Dendritic cell treated with granulocyte-macrophage colony-stimulating factor and Interleukin-4, amounts not matched to agents 40 ng/mL and 50 ng/mL, for 4 days (primary cell): ENCODE data around the gene ATG4B.
A peak's percentile ranks its signal among the peaks of the same experiment; 100 is the strongest.

Source experiments
- H3K27ac Mint-ChIP-seq: one replicate; pipeline ENCODE4 v1.8.0; 2022; ENCODE audit warnings: mild to moderate bottlenecking, mixed read lengths
- H3K27me3 Mint-ChIP-seq: one replicate; pipeline ENCODE4 v1.8.0; 2022; ENCODE audit warnings: mild to moderate bottlenecking, mixed read lengths
- H3K36me3 Mint-ChIP-seq: one replicate; pipeline ENCODE4 v1.8.0; 2022; ENCODE audit warnings: low read depth, mixed read lengths
- H3K4me1 Mint-ChIP-seq: one replicate; pipeline ENCODE4 v1.8.0; 2022; ENCODE audit warnings: low read depth, mixed read lengths
- H3K4me3 Mint-ChIP-seq: one replicate; pipeline ENCODE4 v1.8.0; 2022; ENCODE audit warnings: mild to moderate bottlenecking, moderate library complexity, mixed read lengths
- H3K9me3 Mint-ChIP-seq: one replicate; pipeline ENCODE4 v1.8.0; 2022; ENCODE audit warnings: mixed read lengths
- intact Hi-C: fragments of 100-400 bp; cut with micrococcal nuclease; formaldehyde crosslinking; loops from one replicate; pipeline ENCODE4 v1.15.0; 2022

The ATG4B gene

DNA sequence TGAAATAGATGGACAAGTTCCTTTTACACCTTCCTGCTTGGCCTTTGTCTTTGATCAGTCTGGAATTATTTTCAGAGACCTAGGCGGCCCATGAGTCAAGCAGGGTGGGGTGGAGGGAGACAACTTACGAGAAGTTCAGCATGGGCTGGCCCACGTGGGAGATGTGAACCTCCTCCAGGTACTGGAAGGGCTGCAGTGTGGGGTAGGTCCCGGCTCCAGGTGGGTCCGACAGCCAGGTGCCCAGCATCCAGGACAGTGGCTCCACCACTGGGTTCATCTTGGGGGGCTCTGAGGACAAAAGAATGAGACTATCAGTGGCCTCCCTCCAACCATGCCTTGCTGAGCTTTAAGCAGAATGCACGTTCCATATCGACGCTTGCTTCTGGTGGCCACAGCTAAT lies 31.3 kb upstream of the ATG4B start:
- no peak overlapping the region for H3K4me3 Mint-ChIP-seq
- intact Hi-C loops: no loop called here
- H3K36me3 Mint-ChIP-seq: peaks cover 45% of the 10 kb centered on the region

DNA sequence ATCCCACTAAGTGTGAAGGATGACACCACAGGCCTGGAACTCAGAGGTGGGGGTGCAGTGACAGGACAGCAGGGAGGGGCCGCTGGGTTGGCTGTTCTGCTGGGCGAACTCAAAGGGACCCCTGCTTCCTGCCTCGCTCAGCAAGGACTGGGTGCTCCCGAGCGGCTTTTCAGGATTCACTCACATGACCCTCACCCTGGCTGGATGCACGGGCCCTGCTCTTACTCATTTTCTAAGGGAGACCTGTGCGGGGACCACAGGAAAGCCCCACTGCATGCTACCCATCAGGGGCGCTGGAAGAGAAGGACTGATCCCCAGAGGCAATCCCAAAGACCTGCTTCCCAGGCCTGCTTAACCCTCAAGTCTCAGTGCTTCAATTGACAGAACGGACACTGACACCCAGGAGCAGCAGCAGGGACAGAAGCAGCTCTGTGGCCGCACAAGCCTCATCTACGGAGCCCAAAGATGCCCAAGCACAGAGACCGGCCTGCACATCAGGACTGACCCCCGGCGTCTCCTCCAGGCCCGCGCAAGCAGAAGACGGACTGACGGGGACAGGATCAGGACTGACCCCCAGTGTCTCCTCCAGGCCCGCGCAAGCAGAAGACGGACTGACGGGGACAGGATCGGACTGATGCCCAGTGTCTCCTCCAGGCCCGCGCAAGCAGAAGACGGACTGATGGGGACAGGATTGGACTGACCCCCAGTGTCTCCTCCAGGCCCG lies 30.2 kb upstream of the ATG4B start:
- Mint-ChIP-seq H3K27me3 (peaks cover 5% of the 10 kb centered on the region), H3K36me3 (peaks cover 52% of the 10 kb centered on the region), H3K4me1 (peaks cover 17% of the 10 kb centered on the region), H3K4me3 (no peak overlapping the region), H3K9me3 (no peaks in the 10 kb centered on the region), H3K27ac (no peak overlapping the region)
- intact Hi-C loops: no loop called here

More for the DNA sequence above, 31.3 kb upstream of the ATG4B start:
- H3K4me1 Mint-ChIP-seq: peaks cover 17% of the 10 kb centered on the region
- no peak overlapping the region for H3K27ac Mint-ChIP-seq
- no peaks in the 10 kb centered on the region for H3K9me3 Mint-ChIP-seq
- peaks cover 5% of the 10 kb centered on the region for H3K27me3 Mint-ChIP-seq

GRCh38 chr2:241608881-241609280 lies 28.6 kb upstream of the ATG4B start:
- H3K9me3 Mint-ChIP-seq: no peaks in the 10 kb centered on the region
- peak overlapping the region; percentile 2 for H3K4me3 Mint-ChIP-seq
- peaks cover 5% of the 10 kb centered on the region for H3K27me3 Mint-ChIP-seq
- intact Hi-C loops: no loop called here
- peaks cover 17% of the 10 kb centered on the region for H3K4me1 Mint-ChIP-seq
- no peak overlapping the region for H3K27ac Mint-ChIP-seq
- peaks cover 62% of the 10 kb centered on the region for H3K36me3 Mint-ChIP-seq

DNA sequence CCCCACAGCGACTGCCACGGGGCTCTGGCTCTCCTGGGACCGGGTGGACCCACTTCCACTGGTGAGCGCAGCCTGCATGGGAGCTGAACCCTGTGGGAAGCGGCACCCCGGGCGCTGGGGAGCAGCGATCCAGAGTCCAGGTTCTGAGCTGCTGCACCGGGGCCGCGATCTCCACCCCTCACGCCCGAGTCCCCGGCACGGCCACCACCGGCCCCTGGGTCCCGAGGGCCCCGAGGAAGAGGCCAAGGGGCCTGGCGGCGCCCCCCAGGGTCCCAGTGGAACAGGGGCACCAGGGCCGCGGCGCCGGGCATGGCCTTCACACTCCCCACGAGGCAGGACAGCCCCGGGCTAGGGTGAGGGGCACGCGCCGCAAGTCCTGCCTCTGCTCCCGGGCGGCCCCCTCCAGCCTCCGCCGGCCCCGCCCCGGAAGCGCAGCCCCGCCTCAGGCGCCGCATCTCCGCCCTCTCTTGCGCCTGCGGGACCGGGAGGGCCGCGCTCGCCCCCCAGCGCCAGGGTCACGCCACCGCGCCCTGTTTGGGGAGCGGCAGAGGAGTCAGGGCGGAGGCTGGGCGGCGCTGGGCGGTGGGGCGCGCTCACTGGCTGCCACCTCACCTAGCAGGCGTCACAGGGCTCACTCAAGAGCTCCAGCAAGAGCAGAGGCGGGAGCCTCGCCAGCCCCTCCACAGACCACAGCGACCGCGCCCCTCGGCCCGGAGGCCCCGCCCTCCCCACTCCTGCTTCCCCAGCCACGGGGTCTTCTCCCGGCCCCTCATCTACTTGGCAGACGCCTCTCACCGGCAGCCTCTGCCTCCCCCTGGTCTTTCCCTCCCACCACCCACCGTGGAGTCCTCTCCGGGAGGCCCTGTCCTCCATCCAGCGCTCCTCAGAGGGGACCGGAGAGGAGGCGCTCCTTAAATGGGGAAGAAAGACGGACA lies 27.4 kb upstream of the ATG4B start:
- Mint-ChIP-seq H3K36me3 (peaks cover 59% of the 10 kb centered on the region), H3K4me1 (peaks cover 17% of the 10 kb centered on the region), H3K27ac (peak overlapping the region; percentile 52), H3K9me3 (no peaks in the 10 kb centered on the region), H3K4me3 (peak overlapping the region; percentile 64), H3K27me3 (peaks cover 5% of the 10 kb centered on the region)
- intact Hi-C loops: loop anchor here (10.0 kb wide), 1 partner anchor 1045 kb away; the partner anchor contains the start of genes DUSP28 and RNPEPL1

DNA sequence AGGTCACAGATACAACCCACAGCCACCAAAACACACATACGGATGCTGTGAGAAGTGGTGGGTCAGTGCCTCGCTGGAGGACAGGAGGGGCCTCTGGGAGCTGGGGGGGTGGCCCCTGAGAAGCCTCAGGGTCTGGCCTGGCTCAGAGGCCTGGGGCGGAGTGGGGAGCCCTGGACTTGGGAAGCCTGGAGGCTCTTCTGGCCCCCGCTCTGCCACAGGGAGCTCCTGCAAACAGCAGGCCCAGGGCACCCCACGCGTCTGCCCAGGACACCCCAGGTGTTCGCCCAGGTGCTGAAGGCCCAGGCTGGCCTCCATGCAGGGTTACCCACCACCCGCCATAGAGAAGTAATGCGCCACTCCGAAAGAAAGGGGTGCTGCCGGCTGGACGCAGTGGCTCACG lies 26.4 kb upstream of the ATG4B start:
- intact Hi-C loops: loop anchor here (10.0 kb wide), 1 partner anchor 1046 kb away; the partner anchor contains the start of genes DUSP28 and RNPEPL1
- H3K4me3 Mint-ChIP-seq: no peak overlapping the region
- peaks cover 17% of the 10 kb centered on the region for H3K4me1 Mint-ChIP-seq
- peaks cover 5% of the 10 kb centered on the region for H3K27me3 Mint-ChIP-seq
- H3K27ac Mint-ChIP-seq: peak overlapping the region; percentile 52
- no peaks in the 10 kb centered on the region for H3K9me3 Mint-ChIP-seq
- H3K36me3 Mint-ChIP-seq: peaks cover 57% of the 10 kb centered on the region

- H3K4me3 Mint-ChIP-seq: no peak overlapping the region
- H3K36me3 Mint-ChIP-seq: peaks cover 48% of the 10 kb centered on the region
- peaks cover 20% of the 10 kb centered on the region for H3K4me1 Mint-ChIP-seq
- H3K27ac Mint-ChIP-seq: no peak overlapping the region
- peaks cover 5% of the 10 kb centered on the region for H3K27me3 Mint-ChIP-seq
- H3K9me3 Mint-ChIP-seq: no peaks in the 10 kb centered on the region
- intact Hi-C loops: loop anchor here (10.0 kb wide), 1 partner anchor 1048 kb away; the partner anchor contains the start of genes DUSP28 and RNPEPL1
These were observed 25.1 kb upstream of the ATG4B start for GRCh38 chr2:241612156-241613016.

DNA sequence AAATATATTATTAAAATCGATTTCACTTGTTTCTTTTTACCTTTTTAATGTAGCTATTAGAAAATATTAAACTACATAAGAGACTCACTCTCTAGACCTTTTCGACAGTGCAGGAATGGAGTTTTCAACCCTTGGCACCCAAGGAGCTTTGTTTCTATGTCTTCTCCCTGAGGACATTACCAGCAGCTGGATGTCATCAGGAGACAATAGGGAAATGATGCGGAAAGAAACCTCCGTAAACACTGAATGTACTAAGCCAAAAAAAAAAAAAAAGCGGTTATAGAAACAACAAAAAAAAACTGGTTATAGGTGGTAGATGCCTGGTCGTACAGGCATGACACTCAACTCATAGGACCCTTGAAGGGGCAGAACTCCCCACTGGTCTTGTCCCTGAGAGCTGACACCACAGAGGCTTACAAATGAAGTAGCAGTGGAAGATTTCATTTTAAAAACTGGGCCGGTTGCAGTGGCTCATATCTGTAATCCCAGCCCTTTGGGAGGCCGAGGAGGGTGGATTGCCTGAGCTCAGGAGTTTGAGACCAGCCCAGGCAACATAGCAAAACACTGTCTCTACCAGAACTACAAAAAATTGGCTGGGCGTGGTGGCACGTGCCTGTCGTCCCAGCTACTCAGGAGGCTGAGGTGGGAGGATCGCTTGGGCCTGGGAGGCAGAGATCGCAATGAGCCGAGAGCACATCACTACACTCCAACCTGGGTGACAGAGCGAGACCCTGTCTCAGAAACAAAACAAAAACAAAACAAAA lies 24.3 kb upstream of the ATG4B start:
- peaks cover 40% of the 10 kb centered on the region for H3K36me3 Mint-ChIP-seq
- intact Hi-C loops: loop anchor here (10.0 kb wide), 1 partner anchor 1048 kb away; the partner anchor contains the start of genes DUSP28 and RNPEPL1
- H3K27me3 Mint-ChIP-seq: peaks cover 5% of the 10 kb centered on the region
- H3K4me3 Mint-ChIP-seq: no peak overlapping the region
- no peak overlapping the region for H3K27ac Mint-ChIP-seq
- H3K4me1 Mint-ChIP-seq: peaks cover 28% of the 10 kb centered on the region
- H3K9me3 Mint-ChIP-seq: no peaks in the 10 kb centered on the region

GRCh38 chr2:241615041-241615440 lies 22.5 kb upstream of the ATG4B start:
- peaks cover 31% of the 10 kb centered on the region for H3K4me1 Mint-ChIP-seq
- intact Hi-C loops: loop anchor here (10.0 kb wide), 1 partner anchor 1050 kb away; the partner anchor contains the start of genes DUSP28 and RNPEPL1
- peaks cover 3% of the 10 kb centered on the region for H3K27me3 Mint-ChIP-seq
- no peak overlapping the region for H3K4me3 Mint-ChIP-seq
- peaks cover 49% of the 10 kb centered on the region for H3K36me3 Mint-ChIP-seq
- H3K27ac Mint-ChIP-seq: no peak overlapping the region
- H3K9me3 Mint-ChIP-seq: peaks cover 2% of the 10 kb centered on the region

- peaks cover 33% of the 10 kb centered on the region for H3K4me1 Mint-ChIP-seq
- H3K36me3 Mint-ChIP-seq: peaks cover 54% of the 10 kb centered on the region
- no peak overlapping the region for H3K27ac Mint-ChIP-seq
- no peak overlapping the region for H3K4me3 Mint-ChIP-seq
- peaks cover under 1% of the 10 kb centered on the region for H3K27me3 Mint-ChIP-seq
- intact Hi-C loops: loop anchor here (2.0 to 10.0 kb wide), 2 partner anchors 21 to 1051 kb away; partner anchors contain the start of genes ATG4B, DUSP28, RNPEPL1 and THAP4
- H3K9me3 Mint-ChIP-seq: peaks cover 8% of the 10 kb centered on the region
These were observed 21.9 kb upstream of the ATG4B start for GRCh38 chr2:241615522-241616052.

DNA sequence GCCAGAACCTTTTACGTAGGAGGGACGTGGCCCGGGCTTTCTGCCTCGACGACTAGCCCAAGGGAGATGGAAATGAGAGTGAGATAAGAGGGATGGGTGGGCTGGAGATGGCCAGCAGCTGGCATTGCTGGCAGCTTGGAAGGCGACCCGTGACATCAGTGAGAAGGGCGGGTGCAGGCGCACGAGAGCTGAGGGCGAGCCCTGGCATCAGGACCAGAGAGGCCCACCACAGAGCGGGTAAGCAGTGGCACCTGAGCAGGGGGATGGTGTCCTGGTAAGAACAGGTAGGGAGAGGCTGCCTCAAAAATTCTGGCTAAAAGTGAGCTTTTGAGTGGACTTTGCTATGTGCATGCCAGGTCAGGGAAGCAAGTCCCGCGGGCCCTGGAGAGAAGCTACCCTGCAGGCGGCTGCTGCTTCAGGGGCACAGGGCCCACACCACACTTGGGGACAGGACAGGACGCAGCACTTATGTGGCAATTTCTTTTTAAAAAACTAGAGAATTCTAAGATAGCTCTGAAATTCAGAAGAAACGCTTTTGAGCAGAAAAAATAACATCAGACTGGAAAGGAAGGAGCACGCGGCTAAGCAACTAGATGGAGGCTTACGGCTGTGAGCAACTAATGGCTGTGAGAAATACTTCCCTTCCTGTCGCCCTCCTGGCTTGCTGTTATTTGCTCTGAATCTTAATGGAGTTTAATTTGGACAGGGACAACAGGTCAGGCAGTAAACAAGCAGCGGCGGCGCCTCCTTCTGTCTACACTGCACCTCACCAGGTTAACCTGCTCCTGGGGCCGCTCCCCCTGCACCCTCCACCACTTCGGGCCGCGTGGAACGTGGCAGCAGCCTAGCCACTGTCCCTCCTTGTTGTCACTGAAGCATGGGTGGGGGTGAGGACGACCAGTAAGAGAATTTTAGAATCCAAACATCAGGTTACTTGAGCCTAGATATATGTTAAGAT lies 21.0 kb upstream of the ATG4B start:
- H3K36me3 Mint-ChIP-seq: peaks cover 63% of the 10 kb centered on the region
- no peaks in the 10 kb centered on the region for H3K27me3 Mint-ChIP-seq

GRCh38 chr2:241617431-241618154 lies 19.9 kb upstream of the ATG4B start:
- H3K4me1 Mint-ChIP-seq: peaks cover 40% of the 10 kb centered on the region
- H3K27me3 Mint-ChIP-seq: no peaks in the 10 kb centered on the region
- peaks cover 57% of the 10 kb centered on the region for H3K36me3 Mint-ChIP-seq
- intact Hi-C loops: loop anchor here (2.0 to 10.0 kb wide), 2 partner anchors 19 to 1053 kb away; partner anchors contain the start of genes ATG4B, DUSP28, RNPEPL1 and THAP4
- peak overlapping the region; percentile 65 for H3K4me3 Mint-ChIP-seq
- peaks cover 9% of the 10 kb centered on the region for H3K9me3 Mint-ChIP-seq
- peak overlapping the region; percentile 54 for H3K27ac Mint-ChIP-seq

More for the DNA sequence above, 21.0 kb upstream of the ATG4B start:
- intact Hi-C loops: loop anchor here (2.0 to 10.0 kb wide), 2 partner anchors 20 to 1052 kb away; partner anchors contain the start of genes ATG4B, DUSP28, RNPEPL1 and THAP4
- peaks cover 36% of the 10 kb centered on the region for H3K4me1 Mint-ChIP-seq
- H3K9me3 Mint-ChIP-seq: peaks cover 9% of the 10 kb centered on the region
- no peak overlapping the region for H3K27ac Mint-ChIP-seq
- H3K4me3 Mint-ChIP-seq: no peak overlapping the region
